ENCODE results near the gene ASTN1.

The ASTN1 gene

DNA sequence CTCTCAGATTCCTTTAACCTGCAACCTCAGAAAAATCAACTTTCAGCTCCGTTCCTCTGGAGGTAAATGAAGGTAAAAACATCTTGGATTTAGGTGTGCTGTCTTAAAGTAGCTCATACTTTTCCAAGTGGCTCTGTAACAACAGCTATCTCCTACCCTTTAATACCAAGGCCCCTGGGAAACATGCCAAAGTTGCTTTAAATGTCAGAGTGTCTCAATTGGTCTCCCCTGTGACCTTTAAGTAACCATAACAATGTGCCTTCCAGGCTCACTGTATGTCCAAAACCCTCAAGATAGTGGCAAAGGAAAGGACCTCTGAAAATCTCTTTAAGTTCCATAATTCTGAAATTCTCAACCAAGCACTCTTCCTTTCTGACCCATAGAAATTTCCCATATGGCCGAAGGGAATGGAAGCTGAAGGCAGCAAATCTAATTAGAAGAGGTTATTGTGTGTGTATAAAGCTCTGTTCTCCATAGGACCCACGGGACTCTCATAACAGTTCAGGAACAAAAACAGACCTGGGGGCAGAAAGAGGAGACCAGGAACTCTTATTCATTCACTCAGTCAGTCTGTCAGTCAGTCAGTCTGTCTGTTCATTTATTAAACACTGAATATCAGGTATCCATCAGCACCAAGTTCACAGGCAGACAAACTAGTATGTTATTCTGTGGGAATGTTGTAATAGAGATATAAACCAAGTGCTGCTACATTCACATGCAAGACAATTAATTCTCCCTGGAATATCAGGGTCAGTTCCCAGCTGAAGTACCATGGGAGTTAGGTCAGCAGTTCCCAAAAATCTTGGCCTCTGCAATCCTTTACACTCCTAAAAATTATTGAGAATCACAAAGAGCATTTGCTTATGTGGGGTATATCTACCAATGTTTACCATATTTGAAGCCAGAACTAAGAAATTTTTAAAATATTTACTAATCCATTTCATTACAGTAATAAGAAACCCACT, 19.1 kb downstream of the ASTN1 start:
- H3K4me3 ChIP-seq, result no peak overlapping the region
- no peak for TF ChIP-seq EZH2 (IDR thresholded peaks at IDR 0.05)
- no peak for TF ChIP-seq POLR2AphosphoS5 (IDR thresholded peaks at IDR 0.05; ENCODE audit: borderline replicate concordance, low read depth, low read length)
- no peak for TF ChIP-seq FOXP2 (optimal IDR thresholded peaks at IDR 0.05; ENCODE audit: control extremely low read depth, extremely low read length, insufficient read depth)
- no peak overlapping the region for H3K27ac ChIP-seq
- H3K9ac ChIP-seq (ENCODE audit: insufficient read length), result no peak overlapping the region
- DNase-seq (ENCODE audit: low read depth, low spot score), result no peak
- no peaks in the 10 kb centered on the region for H3K36me3 ChIP-seq (ENCODE audit: insufficient read depth, low read length)
- H3K9me3 ChIP-seq (ENCODE audit: low read depth, low read length), result no peaks in the 10 kb centered on the region

- Histone ChIP-seq H3K4me3 (no peak overlapping the region), H3K36me3 (ENCODE audit: insufficient read depth, low read length) (no peaks in the 10 kb centered on the region), H3K9ac (ENCODE audit: insufficient read length) (no peak overlapping the region), H3K9me3 (ENCODE audit: low read depth, low read length) (no peaks in the 10 kb centered on the region), H3K27ac (no peak overlapping the region)
- no peak for DNase-seq (ENCODE audit: low read depth, low spot score)
- no peak for TF ChIP-seq POLR2AphosphoS5 (IDR thresholded peaks at IDR 0.05; ENCODE audit: borderline replicate concordance, low read depth, low read length)
- no peak for TF ChIP-seq FOXP2 (optimal IDR thresholded peaks at IDR 0.05; ENCODE audit: control extremely low read depth, extremely low read length, insufficient read depth)
- no peak for TF ChIP-seq EZH2 (IDR thresholded peaks at IDR 0.05)
Measured at GRCh38 chr1:177142791-177143271, 21.7 kb downstream of the ASTN1 start.

DNA sequence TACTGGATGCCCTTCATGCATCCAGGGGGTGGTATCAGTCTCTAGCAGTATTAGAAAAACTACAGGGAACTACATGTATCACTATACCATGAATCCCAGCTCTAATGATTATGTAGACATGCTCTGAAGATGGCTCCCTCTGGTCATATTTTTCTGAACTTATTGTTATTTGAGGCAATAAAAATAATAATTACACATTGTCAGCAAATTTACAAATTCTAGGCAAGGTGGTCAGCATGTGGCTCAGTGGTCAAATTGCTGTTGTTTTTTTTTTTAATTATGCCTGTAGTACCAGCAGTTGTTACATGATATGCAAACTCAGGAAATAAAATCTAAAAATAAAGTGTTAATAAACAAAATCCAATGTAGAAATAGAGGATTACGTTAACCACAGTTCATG, 22.5 kb downstream of the ASTN1 start:
- H3K4me3 ChIP-seq, result no peak overlapping the region
- no peak for DNase-seq (ENCODE audit: low read depth, low spot score)
- H3K9ac ChIP-seq (ENCODE audit: insufficient read length), result no peak overlapping the region
- TF ChIP-seq EZH2 (IDR thresholded peaks at IDR 0.05), result no peak
- TF ChIP-seq POLR2AphosphoS5 (IDR thresholded peaks at IDR 0.05; ENCODE audit: borderline replicate concordance, low read depth, low read length), result no peak
- no peak for TF ChIP-seq FOXP2 (optimal IDR thresholded peaks at IDR 0.05; ENCODE audit: control extremely low read depth, extremely low read length, insufficient read depth)
- no peaks in the 10 kb centered on the region for H3K9me3 ChIP-seq (ENCODE audit: low read depth, low read length)
- H3K27ac ChIP-seq, result no peak overlapping the region
- H3K36me3 ChIP-seq (ENCODE audit: insufficient read depth, low read length), result no peaks in the 10 kb centered on the region

DNA sequence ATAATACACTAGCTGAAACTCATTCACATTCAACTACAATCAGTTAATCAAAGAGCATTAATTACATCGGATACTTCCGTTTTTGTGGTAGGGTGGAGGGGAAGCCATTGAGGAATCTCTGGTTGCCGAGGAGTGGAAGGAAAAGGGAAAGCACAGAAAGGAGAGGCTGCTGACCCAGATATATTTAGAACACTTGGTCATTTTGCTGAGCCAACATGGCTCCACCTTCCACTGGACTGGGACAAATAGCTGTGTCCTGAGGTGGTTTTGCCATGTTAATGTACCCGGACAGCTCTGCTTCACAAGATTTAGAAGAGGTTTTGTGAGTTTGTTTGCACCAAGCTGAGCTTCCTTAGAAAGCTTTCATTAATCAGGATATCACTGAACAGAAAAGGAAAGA, 26.2 kb downstream of the ASTN1 start:
- no peak for DNase-seq (ENCODE audit: low read depth, low spot score)
- Histone ChIP-seq H3K4me3 (no peak overlapping the region), H3K9me3 (ENCODE audit: low read depth, low read length) (no peaks in the 10 kb centered on the region), H3K36me3 (ENCODE audit: insufficient read depth, low read length) (no peaks in the 10 kb centered on the region), H3K9ac (ENCODE audit: insufficient read length) (no peak overlapping the region), H3K27ac (no peak overlapping the region)
- no peak for TF ChIP-seq FOXP2 (optimal IDR thresholded peaks at IDR 0.05; ENCODE audit: control extremely low read depth, extremely low read length, insufficient read depth)
- TF ChIP-seq EZH2 (IDR thresholded peaks at IDR 0.05), result no peak
- TF ChIP-seq POLR2AphosphoS5 (IDR thresholded peaks at IDR 0.05; ENCODE audit: borderline replicate concordance, low read depth, low read length), result no peak

DNA sequence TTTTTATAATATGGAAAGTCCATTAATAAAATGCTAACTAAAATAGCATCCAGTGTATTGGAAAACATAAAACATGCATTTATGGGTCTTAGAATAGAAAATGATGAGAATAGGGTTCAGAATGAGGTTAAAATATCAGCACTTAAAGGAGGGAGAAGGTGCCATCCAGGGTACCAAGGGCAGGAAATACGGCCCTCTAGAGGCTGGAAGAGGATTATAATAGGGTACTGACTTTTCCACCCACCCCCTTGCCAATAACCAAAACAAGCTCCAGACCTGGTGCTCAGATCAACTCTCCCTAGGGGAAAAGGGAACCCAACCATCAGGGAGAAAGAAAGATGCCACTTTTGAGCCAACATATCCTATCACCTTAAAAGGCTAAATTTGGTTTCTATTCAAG, 26.7 kb downstream of the ASTN1 start:
- Histone ChIP-seq H3K36me3 (ENCODE audit: insufficient read depth, low read length) (no peaks in the 10 kb centered on the region), H3K27ac (no peak overlapping the region), H3K9me3 (ENCODE audit: low read depth, low read length) (no peaks in the 10 kb centered on the region), H3K4me3 (no peak overlapping the region), H3K9ac (ENCODE audit: insufficient read length) (no peak overlapping the region)
- DNase-seq (ENCODE audit: low read depth, low spot score), result no peak
- TF ChIP-seq POLR2AphosphoS5 (IDR thresholded peaks at IDR 0.05; ENCODE audit: borderline replicate concordance, low read depth, low read length), result no peak
- TF ChIP-seq EZH2 (IDR thresholded peaks at IDR 0.05), result no peak
- no peak for TF ChIP-seq FOXP2 (optimal IDR thresholded peaks at IDR 0.05; ENCODE audit: control extremely low read depth, extremely low read length, insufficient read depth)

DNA sequence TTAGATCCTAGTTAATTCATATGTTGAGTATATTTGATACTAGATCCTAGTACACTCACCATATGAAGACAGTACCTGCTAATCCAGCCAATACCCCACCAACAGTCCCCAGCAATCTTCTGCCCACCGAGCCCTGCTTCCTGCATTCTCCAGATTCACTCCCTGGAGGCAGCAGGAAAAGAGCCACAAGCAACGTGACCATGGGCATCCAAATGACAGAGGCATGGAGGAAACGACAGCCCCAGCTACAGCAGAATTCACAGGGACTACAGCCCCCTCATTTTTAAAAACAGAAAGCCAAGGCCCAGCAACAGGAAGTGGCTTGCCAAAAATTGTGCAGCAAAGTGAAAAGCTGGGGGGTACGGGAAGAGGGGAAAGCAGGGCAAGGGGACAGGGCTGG, 29.3 kb downstream of the ASTN1 start:
- Histone ChIP-seq H3K9me3 (ENCODE audit: low read depth, low read length) (no peaks in the 10 kb centered on the region), H3K9ac (ENCODE audit: insufficient read length) (no peak overlapping the region), H3K36me3 (ENCODE audit: insufficient read depth, low read length) (no peaks in the 10 kb centered on the region), H3K4me3 (no peak overlapping the region), H3K27ac (no peak overlapping the region)
- DNase-seq (ENCODE audit: low read depth, low spot score), result no peak
- no peak for TF ChIP-seq POLR2AphosphoS5 (IDR thresholded peaks at IDR 0.05; ENCODE audit: borderline replicate concordance, low read depth, low read length)
- TF ChIP-seq EZH2 (IDR thresholded peaks at IDR 0.05), result no peak
- TF ChIP-seq FOXP2 (optimal IDR thresholded peaks at IDR 0.05; ENCODE audit: control extremely low read depth, extremely low read length, insufficient read depth), result no peak

GRCh38 chr1:177133977-177134538, 30.5 kb downstream of the ASTN1 start:
- Histone ChIP-seq H3K9me3 (ENCODE audit: low read depth, low read length) (no peaks in the 10 kb centered on the region), H3K4me3 (no peak overlapping the region), H3K36me3 (ENCODE audit: insufficient read depth, low read length) (no peaks in the 10 kb centered on the region), H3K27ac (no peak overlapping the region), H3K9ac (ENCODE audit: insufficient read length) (no peak overlapping the region)
- no peak for TF ChIP-seq FOXP2 (optimal IDR thresholded peaks at IDR 0.05; ENCODE audit: control extremely low read depth, extremely low read length, insufficient read depth)
- TF ChIP-seq POLR2AphosphoS5 (IDR thresholded peaks at IDR 0.05; ENCODE audit: borderline replicate concordance, low read depth, low read length), result no peak
- TF ChIP-seq EZH2 (IDR thresholded peaks at IDR 0.05), result no peak
- DNase-seq (ENCODE audit: low read depth, low spot score), result no peak

- DNase-seq (ENCODE audit: low read depth, low spot score), result no peak
- Histone ChIP-seq H3K27ac (no peak overlapping the region), H3K9me3 (ENCODE audit: low read depth, low read length) (no peaks in the 10 kb centered on the region), H3K4me3 (no peak overlapping the region), H3K36me3 (ENCODE audit: insufficient read depth, low read length) (no peaks in the 10 kb centered on the region), H3K9ac (ENCODE audit: insufficient read length) (no peak overlapping the region)
- TF ChIP-seq POLR2AphosphoS5 (IDR thresholded peaks at IDR 0.05; ENCODE audit: borderline replicate concordance, low read depth, low read length) (no peak), EZH2 (IDR thresholded peaks at IDR 0.05) (no peak), FOXP2 (optimal IDR thresholded peaks at IDR 0.05; ENCODE audit: control extremely low read depth, extremely low read length, insufficient read depth) (no peak)
Measured at GRCh38 chr1:177132141-177132540, 32.4 kb downstream of the ASTN1 start.
